Measurements from ENCODE around the gene ADGB. TPM values are rescaled to one million over a fixed set of nuclear protein-coding genes. Genes with fewer than 3 reads are reported as not detected.
A peak's percentile ranks its signal among the peaks of the same experiment; 100 is the strongest.

ADGB gene
- total and polyA plus RNA-seq, 9 of the 15 experiments (the other 6 are each of a cell fraction or from before 2014, with no cell fraction given): not detected

GRCh38 chr6:146857180-146857979 is 258.6 kb downstream of the ADGB start (continued):
- no peak for TF ChIP-seq PHF20 (IDR thresholded peaks at IDR 0.05; ENCODE audit: partially characterized antibody)
- TF ChIP-seq BRF1 (IDR thresholded peaks at IDR 0.05; ENCODE audit: borderline replicate concordance, extremely low read depth, insufficient read length): no peak
- TF ChIP-seq, protein P1, sequence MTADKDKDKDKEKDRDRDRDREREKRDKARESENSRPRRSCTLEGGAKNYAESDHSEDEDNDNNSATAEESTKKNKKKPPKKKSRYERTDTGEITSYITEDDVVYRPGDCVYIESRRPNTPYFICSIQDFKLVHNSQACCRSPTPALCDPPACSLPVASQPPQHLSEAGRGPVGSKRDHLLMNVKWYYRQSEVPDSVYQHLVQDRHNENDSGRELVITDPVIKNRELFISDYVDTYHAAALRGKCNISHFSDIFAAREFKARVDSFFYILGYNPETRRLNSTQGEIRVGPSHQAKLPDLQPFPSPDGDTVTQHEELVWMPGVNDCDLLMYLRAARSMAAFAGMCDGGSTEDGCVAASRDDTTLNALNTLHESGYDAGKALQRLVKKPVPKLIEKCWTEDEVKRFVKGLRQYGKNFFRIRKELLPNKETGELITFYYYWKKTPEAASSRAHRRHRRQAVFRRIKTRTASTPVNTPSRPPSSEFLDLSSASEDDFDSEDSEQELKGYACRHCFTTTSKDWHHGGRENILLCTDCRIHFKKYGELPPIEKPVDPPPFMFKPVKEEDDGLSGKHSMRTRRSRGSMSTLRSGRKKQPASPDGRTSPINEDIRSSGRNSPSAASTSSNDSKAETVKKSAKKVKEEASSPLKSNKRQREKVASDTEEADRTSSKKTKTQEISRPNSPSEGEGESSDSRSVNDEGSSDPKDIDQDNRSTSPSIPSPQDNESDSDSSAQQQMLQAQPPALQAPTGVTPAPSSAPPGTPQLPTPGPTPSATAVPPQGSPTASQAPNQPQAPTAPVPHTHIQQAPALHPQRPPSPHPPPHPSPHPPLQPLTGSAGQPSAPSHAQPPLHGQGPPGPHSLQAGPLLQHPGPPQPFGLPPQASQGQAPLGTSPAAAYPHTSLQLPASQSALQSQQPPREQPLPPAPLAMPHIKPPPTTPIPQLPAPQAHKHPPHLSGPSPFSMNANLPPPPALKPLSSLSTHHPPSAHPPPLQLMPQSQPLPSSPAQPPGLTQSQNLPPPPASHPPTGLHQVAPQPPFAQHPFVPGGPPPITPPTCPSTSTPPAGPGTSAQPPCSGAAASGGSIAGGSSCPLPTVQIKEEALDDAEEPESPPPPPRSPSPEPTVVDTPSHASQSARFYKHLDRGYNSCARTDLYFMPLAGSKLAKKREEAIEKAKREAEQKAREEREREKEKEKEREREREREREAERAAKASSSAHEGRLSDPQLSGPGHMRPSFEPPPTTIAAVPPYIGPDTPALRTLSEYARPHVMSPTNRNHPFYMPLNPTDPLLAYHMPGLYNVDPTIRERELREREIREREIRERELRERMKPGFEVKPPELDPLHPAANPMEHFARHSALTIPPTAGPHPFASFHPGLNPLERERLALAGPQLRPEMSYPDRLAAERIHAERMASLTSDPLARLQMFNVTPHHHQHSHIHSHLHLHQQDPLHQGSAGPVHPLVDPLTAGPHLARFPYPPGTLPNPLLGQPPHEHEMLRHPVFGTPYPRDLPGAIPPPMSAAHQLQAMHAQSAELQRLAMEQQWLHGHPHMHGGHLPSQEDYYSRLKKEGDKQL (CRISPR knock-in tag; IDR thresholded peaks at IDR 0.05; ENCODE audit: borderline replicate concordance): no peak
- TF ChIP-seq, protein P2, sequence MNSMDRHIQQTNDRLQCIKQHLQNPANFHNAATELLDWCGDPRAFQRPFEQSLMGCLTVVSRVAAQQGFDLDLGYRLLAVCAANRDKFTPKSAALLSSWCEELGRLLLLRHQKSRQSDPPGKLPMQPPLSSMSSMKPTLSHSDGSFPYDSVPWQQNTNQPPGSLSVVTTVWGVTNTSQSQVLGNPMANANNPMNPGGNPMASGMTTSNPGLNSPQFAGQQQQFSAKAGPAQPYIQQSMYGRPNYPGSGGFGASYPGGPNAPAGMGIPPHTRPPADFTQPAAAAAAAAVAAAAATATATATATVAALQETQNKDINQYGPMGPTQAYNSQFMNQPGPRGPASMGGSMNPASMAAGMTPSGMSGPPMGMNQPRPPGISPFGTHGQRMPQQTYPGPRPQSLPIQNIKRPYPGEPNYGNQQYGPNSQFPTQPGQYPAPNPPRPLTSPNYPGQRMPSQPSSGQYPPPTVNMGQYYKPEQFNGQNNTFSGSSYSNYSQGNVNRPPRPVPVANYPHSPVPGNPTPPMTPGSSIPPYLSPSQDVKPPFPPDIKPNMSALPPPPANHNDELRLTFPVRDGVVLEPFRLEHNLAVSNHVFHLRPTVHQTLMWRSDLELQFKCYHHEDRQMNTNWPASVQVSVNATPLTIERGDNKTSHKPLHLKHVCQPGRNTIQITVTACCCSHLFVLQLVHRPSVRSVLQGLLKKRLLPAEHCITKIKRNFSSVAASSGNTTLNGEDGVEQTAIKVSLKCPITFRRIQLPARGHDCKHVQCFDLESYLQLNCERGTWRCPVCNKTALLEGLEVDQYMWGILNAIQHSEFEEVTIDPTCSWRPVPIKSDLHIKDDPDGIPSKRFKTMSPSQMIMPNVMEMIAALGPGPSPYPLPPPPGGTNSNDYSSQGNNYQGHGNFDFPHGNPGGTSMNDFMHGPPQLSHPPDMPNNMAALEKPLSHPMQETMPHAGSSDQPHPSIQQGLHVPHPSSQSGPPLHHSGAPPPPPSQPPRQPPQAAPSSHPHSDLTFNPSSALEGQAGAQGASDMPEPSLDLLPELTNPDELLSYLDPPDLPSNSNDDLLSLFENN (IDR thresholded peaks at IDR 0.05; ENCODE audit: low read depth in 2 of 2, low read length in 2 of 2): peak in 1 of 2 experiments; percentile 62; a peak in 1 of 4 replicates
- no peak for TF ChIP-seq TAF15 (IDR thresholded peaks at IDR 0.05; ENCODE audit: low read depth, low read length)
- peak; percentile 98 for TF ChIP-seq IRF9 (tag; IDR thresholded peaks at IDR 0.05)
- TF ChIP-seq, protein P3, sequence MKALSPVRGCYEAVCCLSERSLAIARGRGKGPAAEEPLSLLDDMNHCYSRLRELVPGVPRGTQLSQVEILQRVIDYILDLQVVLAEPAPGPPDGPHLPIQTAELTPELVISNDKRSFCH (CRISPR knock-in tag; IDR thresholded peaks at IDR 0.05): no peak
- TF ChIP-seq, protein P3 (tag; IDR thresholded peaks at IDR 0.05): peak; percentile 83
- no peak for TF ChIP-seq PKNOX1 (IDR thresholded peaks at IDR 0.05)
